GM19468 (cell line): ENCODE results near the gene CCDC188.

Experiments used
- ATAC-seq: cut with Tn5 transposase; IDR thresholded peaks from one replicate; pipeline ENCODE4 v1.9.1; 2021; ENCODE audit warnings: mild to moderate bottlenecking, moderate library complexity, moderate number of reproducible peaks; ENCODE audit not compliant: unreplicated experiment; ENCODE audit errors: extremely low read depth

CCDC188 gene

GRCh38 chr22:20111045-20111688 is 39.7 kb downstream of the CCDC188 start:
- no peak for ATAC-seq

- no peak for ATAC-seq
These were observed 40.4 kb downstream of the CCDC188 start for GRCh38 chr22:20110359-20110985.

GRCh38 chr22:20109411-20110358 is 41.2 kb downstream of the CCDC188 start:
- ATAC-seq = no peak

GRCh38 chr22:20108757-20109230 is 42.1 kb downstream of the CCDC188 start:
- ATAC-seq = no peak

GRCh38 chr22:20107951-20108756 is 42.7 kb downstream of the CCDC188 start:
- ATAC-seq = no peak

- no peak for ATAC-seq
These were observed 43.4 kb downstream of the CCDC188 start for GRCh38 chr22:20107471-20107901.

- no peak for ATAC-seq
These were observed 44.0 kb downstream of the CCDC188 start for GRCh38 chr22:20106849-20107237.

- no peak for ATAC-seq
These were observed 44.5 kb downstream of the CCDC188 start for GRCh38 chr22:20106205-20106848.

- ATAC-seq = no peak
These were observed 45.2 kb downstream of the CCDC188 start for GRCh38 chr22:20105456-20106204.

GRCh38 chr22:20102203-20102780 is 48.6 kb downstream of the CCDC188 start:
- no peak for ATAC-seq

- ATAC-seq = no peak
These were observed 49.2 kb downstream of the CCDC188 start for GRCh38 chr22:20101638-20102037.

- ATAC-seq = no peak
These were observed 51.6 kb downstream of the CCDC188 start for GRCh38 chr22:20099099-20099711.
